HG02759 (cell line): Measurements from ENCODE around the gene GET4.

Experiments
- ATAC-seq: cut with Tn5 transposase; IDR thresholded peaks from one replicate; pipeline ENCODE4 v1.9.1; 2021; ENCODE audit warnings: mild to moderate bottlenecking, moderate library complexity; ENCODE audit not compliant: unreplicated experiment

GET4 gene

GRCh38 chr7:885261-885892 lies 9.0 kb downstream of the GET4 start:
- no peak for ATAC-seq

- ATAC-seq: no peak
Observed at GRCh38 chr7:885893-886625, 9.7 kb downstream of the GET4 start.

GRCh38 chr7:886626-887487 lies 10.5 kb downstream of the GET4 start:
- no peak for ATAC-seq

GRCh38 chr7:887488-887820 lies 11.1 kb downstream of the GET4 start:
- ATAC-seq: no peak

- no peak for ATAC-seq
Observed at GRCh38 chr7:888081-889024, 12.0 kb downstream of the GET4 start.

DNA sequence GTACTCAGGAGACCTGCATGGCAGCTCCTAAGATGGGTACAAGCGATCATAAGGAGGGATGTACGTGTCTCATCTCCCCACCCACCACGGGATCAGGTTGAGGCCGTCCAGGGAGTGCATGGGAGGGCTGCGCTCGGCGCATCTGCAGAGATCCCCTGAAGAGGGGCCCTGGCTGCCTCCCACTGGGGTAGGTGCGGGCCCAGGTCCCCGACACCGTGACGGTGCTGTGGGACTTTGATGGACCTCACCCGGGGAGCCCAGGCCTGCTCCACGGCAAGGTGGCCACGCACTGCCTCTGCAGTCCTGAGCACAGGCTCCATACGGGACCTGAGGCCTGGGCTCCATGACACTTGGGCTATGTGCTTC lies 12.7 kb downstream of the GET4 start:
- no peak for ATAC-seq

DNA sequence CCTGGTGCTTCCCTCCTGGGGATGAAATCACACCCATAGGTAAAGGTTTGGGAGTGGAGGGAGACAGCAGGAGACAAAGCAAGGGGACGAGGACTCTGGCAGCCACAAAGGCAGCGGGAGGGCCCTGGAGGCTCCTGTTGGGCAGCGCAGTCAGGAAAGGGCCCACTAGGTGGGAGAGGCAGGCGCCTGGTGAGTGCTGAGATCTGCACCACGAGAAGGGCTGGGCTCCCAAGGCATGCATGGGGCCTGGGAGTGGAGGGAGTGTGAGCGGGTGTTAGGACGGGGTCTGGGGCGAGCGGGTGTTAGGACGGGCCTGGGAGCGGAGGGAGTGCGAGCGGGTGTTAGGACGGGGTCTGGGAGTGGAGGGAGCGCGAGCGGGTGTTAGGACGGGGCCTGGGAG lies 13.0 kb downstream of the GET4 start:
- no peak for ATAC-seq

DNA sequence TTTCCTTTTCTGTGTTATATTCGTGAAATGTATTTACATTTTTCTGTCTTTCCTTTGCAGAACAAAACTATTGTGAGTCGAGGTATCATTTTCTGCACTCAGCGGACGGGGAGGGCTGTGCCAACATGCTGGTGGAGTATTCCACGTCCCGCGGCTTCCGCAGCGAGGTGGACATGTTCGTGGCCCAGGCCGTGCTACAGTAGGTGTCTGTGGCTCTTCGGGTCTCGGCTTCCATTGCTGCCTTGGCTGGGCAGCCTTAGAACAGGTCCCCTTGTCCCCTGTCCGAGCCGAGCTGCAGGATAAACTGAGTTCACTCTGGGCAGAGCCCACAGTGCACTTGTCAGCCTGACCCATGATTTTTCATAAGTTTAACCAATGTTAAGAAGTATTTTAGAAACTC lies 14.5 kb downstream of the GET4 start:
- no peak for ATAC-seq

DNA sequence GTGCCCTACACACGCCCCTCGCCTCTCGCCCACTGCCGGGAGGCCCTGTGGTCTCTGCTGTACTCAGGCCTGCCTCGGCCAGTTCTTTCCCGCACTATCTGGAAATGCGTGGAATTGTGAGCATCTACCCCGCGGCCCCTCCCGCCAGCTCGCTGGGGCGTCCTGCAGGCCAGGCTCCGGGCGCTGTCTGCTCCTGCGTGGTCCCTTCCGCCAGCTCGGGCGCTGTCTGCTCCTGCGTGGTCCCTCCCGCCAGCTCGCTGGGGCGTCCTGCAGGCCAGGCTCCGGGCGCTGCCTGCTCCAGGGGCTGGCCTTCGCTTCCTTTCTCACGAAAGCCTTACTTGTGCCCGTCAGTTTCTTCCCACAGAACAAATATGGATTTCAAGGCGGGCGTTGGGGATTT lies 14.9 kb downstream of the GET4 start:
- ATAC-seq: no peak

GRCh38 chr7:891805-892204 lies 15.5 kb downstream of the GET4 start:
- no peak for ATAC-seq

DNA sequence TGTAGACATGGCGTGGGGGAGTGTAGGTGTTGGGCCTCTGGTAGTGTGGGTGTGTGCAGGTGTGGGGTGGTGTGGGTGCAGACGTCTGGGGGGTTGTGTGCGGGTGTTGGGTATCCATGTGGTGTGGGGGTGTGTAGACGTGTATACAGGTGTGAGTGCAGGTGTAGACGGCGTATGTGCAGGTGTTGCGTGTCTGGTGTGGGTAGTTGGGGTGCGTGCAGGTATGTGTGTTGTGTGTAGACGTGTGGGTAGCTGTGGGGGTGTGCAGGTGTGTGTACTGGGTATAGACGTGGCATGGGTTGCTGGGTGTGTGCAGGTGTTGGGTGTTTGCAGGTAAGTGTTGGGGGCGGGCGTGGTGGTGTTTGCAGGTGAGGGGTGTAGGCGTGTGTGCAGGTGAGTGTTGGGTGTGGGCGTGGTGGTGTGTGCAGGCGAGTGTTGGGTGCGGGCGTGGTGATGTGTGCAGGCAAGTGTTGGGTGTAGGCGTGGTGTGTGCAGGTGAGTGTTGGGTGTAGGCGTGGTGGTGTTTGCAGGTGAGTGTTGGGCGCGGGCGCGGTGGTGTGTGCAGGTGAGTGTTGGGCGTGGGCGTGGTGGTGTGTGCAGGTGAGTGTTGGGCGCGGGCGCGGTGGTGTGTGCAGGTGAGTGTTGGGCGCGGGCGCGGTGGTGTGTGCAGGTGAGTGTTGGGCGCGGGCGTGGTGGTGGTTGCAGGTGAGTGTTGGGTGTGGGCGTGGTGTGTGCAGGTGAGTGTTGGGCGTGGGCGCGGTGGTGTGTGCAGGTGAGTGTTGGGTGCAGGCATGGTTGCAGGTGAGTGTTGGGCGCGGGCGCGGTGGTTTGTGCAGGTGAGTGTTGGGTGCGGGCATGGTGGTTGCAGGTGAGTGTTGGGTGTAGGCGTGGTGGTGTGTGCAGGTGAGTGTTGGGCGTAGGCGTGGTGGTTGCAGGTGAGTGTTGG lies 16.6 kb downstream of the GET4 start:
- ATAC-seq: no peak

DNA sequence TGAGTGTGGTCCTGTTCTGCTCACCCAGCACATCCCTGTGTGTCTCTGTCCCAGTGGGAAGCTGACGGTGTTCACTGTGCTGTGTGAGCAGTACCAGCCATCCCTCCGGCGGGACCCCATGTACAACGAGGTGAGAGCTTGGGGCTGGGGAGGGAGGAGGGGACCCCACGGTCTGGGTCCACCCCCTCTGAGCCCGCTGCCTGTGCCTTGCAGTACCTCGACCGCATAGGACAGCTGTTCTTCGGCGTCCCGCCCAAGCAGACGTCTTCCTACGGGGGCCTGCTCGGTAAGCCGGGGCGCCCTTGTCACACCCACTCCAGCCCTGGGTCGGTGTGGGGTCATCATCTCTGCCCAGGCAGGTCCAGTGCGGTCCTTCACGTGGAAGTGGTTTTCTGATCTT lies 17.3 kb downstream of the GET4 start:
- no peak for ATAC-seq

DNA sequence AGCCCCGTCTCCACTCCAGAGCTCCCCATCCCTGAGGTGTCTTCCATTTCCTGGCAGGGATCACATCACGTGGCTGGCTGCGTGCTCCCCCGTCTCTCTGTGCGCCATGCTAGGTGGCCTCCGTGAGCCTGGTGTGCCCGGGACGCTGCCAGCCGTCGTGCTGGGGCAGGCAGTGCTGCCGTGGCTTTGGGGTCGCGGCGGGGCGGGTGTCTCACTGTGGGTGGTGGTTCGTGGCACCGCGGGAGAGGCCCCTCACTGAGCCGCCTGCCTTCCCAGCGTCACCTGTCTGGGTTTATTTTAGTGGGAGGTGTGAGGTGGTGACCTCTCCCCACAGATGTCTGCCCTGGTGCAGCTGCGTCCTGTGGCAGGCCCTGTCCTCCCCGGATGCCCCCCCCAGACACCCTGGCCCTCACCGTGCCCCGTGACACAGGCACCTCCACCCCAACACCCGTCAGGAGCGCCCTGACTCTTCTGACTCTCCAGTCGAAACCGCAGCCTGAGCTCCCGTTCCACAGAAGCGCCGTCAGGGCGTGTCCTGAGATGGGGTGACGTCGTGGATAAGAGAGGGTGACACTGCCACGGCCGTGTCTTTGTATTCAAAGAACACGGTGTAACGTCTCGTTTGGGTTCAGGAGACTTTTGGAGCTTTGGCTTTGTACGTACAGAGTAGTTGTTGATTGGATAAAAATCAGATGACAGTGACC lies 18.0 kb downstream of the GET4 start:
- ATAC-seq: no peak

GRCh38 chr7:894927-895450 lies 18.6 kb downstream of the GET4 start:
- no peak for ATAC-seq

DNA sequence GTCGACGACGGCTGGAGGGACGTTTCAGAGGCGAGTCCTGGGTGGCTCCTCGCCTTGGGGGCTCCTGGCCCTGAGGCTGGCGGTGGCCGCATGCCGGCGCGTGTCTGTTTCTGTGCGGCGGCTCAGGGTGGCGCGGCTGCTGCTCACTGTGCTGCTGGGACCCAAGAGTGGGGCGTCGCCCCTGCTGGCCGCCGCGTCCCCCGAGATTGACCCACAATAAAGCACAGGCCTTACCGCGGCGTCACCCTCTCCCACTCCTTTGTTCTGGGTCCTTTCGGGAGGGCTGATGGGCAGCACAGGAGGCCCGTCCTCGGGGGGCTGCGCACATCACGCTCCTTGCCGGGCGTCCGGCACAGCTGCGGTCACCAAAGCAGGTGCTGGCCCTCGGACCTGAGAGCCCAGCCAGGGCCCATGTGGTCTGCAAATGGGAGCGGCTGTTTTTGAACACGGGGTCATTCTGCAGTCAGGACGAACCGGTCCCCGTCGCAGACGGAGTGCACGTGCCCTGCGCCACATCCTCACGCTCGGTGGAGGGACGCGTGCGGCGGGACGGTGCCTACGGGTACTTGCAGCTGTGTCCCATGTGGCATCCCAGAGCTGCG lies 19.2 kb downstream of the GET4 start:
- no peak for ATAC-seq

DNA sequence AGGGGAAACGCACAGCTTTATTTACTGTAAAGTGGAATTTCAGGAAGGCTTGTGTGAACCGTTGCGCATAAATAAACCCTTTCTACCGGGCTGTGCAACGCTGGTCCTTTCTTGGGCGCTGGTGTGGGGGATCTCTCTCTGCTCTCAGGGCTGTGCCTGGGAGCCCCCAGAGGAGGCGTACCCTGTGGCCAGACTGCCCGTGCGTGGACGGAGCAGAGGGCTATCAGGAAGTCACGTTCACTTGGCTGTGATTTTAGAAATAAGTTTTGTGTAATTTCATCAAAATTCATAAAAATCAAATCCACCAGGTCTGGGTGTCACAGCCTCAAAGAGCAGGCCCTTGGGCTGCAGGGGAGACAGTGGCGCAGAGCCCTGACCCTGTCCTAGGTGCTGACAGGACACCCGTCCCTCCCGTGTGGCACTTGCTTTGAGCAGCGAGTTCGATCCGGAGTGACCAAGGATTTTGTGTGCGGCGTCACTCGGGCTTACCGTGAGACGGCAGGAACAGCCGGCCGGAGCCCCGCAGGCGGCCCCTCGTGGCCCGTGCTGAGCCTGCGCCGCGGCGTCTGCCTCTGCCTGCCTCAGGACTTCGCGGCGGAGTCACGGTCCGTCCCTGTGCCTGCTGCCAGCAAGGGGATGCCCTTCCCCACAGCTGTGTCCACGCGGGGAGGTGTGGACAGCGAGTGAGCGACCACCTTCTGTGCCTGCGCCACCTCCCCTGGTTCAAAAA lies 20.2 kb downstream of the GET4 start:
- ATAC-seq: no peak

DNA sequence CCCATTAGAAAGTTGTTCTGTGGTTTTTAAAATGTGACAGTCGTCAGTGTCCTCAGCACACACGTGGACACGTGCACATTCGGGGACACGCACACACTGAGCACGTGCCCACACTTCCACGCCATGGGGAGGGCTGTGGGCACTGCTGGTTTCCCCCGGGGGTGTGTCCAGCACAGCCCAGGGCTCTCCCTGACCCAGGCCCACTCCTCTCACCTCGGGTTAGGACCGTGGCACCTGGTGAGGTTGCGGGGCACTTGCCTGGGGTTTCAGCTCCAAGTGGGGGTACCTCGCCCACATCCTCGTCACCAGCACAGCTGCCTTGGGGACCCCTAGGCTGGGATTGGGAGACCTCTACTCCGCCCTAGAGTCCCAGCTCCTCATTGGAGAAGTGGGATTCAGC lies 20.7 kb downstream of the GET4 start:
- ATAC-seq: no peak

GRCh38 chr7:897771-898376 lies 21.5 kb downstream of the GET4 start:
- ATAC-seq: no peak
